Keratinocyte (primary cell): ENCODE data around the gene SCAPER.

ENCODE experiments used
- CTCF ChIP-seq, 3 experiments: IDR thresholded peaks in 1 of 3; conservative IDR thresholded peaks in 1 of 3; optimal IDR thresholded peaks in 1 of 3; 2 replicates in 2 of 3; 3 replicates in 1 of 3; pipeline versions ENCODE3 to v1.5.1; 2011; ENCODE audit warnings: low read length in 3 of 3, mild to moderate bottlenecking in 3 of 3, moderate library complexity in 2 of 3, control low read depth in 1 of 3, inconsistent platforms in 1 of 3; ENCODE audit not compliant: insufficient read depth in 2 of 3; ENCODE audit errors: extremely low read depth in 1 of 3
- EZH2 ChIP-seq: IDR thresholded peaks from one replicate; pipeline ENCODE4 v1.6.1; 2012; ENCODE audit warnings: inconsistent platforms, mild to moderate bottlenecking, low read length, moderate library complexity

- TF ChIP-seq CTCF (optimal IDR thresholded peaks at IDR 0.05 in 1 of 3, IDR thresholded peaks at IDR 0.05 in 1 of 3, conservative IDR thresholded peaks at IDR 0.05 in 1 of 3; ENCODE audit: extremely low read depth in 1 of 3, insufficient read depth in 2 of 3, low read length in 3 of 3) (no peak), EZH2 (no peak)
Observed at GRCh38 chr15:76682833-76683232, 222.3 kb downstream of the SCAPER start.
